ENCODE data around the gene SOX18. TPM values are rescaled to one million over a fixed set of nuclear protein-coding genes. Genes with fewer than 3 reads are reported as not detected.
A peak's percentile ranks its signal among the peaks of the same experiment; 100 is the strongest.

The SOX18 gene
- total and polyA plus RNA-seq, 7 experiments from 2014 or later: 0.20 to 1.7 TPM; not detected in 5

DNA sequence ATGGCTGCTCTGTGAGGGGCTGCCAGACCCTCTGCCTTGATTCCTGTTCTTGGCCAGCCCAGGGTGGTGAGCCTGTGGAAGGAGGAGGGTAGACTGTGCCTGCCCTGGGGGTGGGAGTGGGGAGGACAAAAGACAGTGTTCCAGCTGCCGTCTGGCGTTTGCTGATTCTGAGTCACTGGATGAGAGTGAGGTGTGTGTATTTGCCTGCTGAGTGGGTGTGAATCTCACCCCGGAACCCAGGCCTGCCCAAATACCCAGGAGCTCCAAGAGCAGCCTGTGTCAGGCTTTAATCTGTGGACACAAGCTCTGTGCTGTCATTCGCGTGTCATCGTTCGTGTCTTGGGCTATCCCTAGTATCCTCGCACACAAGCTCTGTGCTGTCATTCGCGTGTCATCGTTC lies 37.4 kb upstream of the SOX18 start:
- ChIA-PET CTCF (no interaction called here), POLR2A (no interaction called here)
- peaks cover 9 to 20% of the 10 kb centered on the region in 2 donors for H3K4me1 ChIP-seq (ENCODE audit: control insufficient read depth in 2 of 2, insufficient read depth in 2 of 2, low read length in 2 of 2)
- H3K27ac Mint-ChIP-seq: peak overlapping the region in 1 of 9 donors; percentile 25
- peaks cover 0 to 20% (median 5%) of the 10 kb centered on the region in 11 donors for H3K9me3 Mint-ChIP-seq
- no peaks in the 10 kb centered on the region for H3K27me3 ChIP-seq (ENCODE audit: control insufficient read depth in 2 of 2, insufficient read depth in 2 of 2, low read length in 2 of 2)
- no peaks in the 10 kb centered on the region for H3K36me3 ChIP-seq (ENCODE audit: control insufficient read depth in 2 of 3, insufficient read depth in 3 of 3, low read length in 3 of 3)
- H3K4me1 Mint-ChIP-seq: peaks cover 13 to 25% (median 19%) of the 10 kb centered on the region in 7 donors
- H3K9me3 ChIP-seq (ENCODE audit: control insufficient read depth in 2 of 3, low read length in 3 of 3): peaks cover 0 to 8% (median 0%) of the 10 kb centered on the region in 3 experiments
- H3K27ac ChIP-seq (ENCODE audit: low read depth, low read length): no peak overlapping the region
- intact Hi-C loops (cut with micrococcal nuclease): no loop called here
- peaks cover 0 to 2% (median 0%) of the 10 kb centered on the region in 5 donors for H3K36me3 Mint-ChIP-seq
- peaks cover 0 to 43% (median 0%) of the 10 kb centered on the region in 5 donors for H3K27me3 Mint-ChIP-seq
- no peak overlapping the region for H3K4me3 ChIP-seq (ENCODE audit: low read length)
- DNase-seq (no peak), ATAC-seq (no peak)
- no peak overlapping the region for H3K4me3 Mint-ChIP-seq

DNA sequence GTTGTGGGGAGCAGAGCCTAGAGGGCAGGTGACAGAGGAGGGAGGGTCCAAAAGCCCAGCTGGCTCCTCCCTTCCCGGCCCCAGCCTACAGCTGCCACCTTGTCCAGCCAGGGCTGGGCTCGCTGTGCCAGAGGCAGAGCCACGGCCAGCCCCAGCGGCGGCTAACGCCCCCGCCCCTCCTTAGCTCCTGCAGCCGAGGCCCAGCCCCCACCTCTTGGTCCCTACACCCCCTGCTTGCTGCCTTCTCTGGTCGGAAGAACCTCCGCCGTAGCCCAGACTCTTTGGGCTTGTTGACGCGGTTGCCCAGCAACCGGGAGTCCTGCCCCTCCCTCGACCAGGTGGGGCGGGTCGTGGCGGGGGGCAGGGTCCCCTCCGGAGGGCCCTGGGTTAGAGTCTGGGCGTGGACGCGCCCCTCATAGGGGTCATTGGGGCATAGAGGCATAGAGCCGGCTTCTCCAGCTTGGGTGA lies 35.3 kb upstream of the SOX18 start:
- Mint-ChIP-seq H3K4me3 (peak overlapping the region; percentile 81 to 96 (median 90)), H3K4me1 (peaks cover 22 to 38% (median 32%) of the 10 kb centered on the region in 7 donors), H3K36me3 (peaks cover 0 to 2% (median 0%) of the 10 kb centered on the region in 5 donors), H3K27ac (peak overlapping the region in 2 of 9 donors; percentile 59 to 67), H3K9me3 (peaks cover 0 to 20% (median 5%) of the 10 kb centered on the region in 11 donors), H3K27me3 (peaks cover 0 to 46% (median 0%) of the 10 kb centered on the region in 5 donors)
- intact Hi-C loops (cut with micrococcal nuclease): loop anchor here in 1 of 2 donors (5.0 kb wide), 1 partner anchor 173 kb away; the partner anchor contains the start of gene PCMTD2
- H3K27me3 ChIP-seq (ENCODE audit: control insufficient read depth in 2 of 2, insufficient read depth in 2 of 2, low read length in 2 of 2): no peaks in the 10 kb centered on the region
- ChIA-PET POLR2A (interaction anchor here (1.6 kb wide), 1 partner anchor 15 kb away, joined by 9 read pairs; no protein-coding TSS in a partner anchor), CTCF (interaction anchor here (1.2 to 3.0 kb wide), 4 partner anchors 13 to 47 kb away, joined by 3 to 55 read pairs (median 4); no protein-coding TSS in a partner anchor)
- no peak overlapping the region for H3K27ac ChIP-seq (ENCODE audit: low read depth, low read length)
- H3K4me3 ChIP-seq (ENCODE audit: low read length): no peak overlapping the region
- H3K9me3 ChIP-seq (ENCODE audit: control insufficient read depth in 2 of 3, low read length in 3 of 3): peaks cover 0 to 8% (median 0%) of the 10 kb centered on the region in 3 experiments
- peaks cover 9 to 23% of the 10 kb centered on the region in 2 donors for H3K4me1 ChIP-seq (ENCODE audit: control insufficient read depth in 2 of 2, insufficient read depth in 2 of 2, low read length in 2 of 2)
- ATAC-seq: no peak
- DNase-seq: no peak
- H3K36me3 ChIP-seq (ENCODE audit: control insufficient read depth in 2 of 3, insufficient read depth in 3 of 3, low read length in 3 of 3): no peaks in the 10 kb centered on the region

DNA sequence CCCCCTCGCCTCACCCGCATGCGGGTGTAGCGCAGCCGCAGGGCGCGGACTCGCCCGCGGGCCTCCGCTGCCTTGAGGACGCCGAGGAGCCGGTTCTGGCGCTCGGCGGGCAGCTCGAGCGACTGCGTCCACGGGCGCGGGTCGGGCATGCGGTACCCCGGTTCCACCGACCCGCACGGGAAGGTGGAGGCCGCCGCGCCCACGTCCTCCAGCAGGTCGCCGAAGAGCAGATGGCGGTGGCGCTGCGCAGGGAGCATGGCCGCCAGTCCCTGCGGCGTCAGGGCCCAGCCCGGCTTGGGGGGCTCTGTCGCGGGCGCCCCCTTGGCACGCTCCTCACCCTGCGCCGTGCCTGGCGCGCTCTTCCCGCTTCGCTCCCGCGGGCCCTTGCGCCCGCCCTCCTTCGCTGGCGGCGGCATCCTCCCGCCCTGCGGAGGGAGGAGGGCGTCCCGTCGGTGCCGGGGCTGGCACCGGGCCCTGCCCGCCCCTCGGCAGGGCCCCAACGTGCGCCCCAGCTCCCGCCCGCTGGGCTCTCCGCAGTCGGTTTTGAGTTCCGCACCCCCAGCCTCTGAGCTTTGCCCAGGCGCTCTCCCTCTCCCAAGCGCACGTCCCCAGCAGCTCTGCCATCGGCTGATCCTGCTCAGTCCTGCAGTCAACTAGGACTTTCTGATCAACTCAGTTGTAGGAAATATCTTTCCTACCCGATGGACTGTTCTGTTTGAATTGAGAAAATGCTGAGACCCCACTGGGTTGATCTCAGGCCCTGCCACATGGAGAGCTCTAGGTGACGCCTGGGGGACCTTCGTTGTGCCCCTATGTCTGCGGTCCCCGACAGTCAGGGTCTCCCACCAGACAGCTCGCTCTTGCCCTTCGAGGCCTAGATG lies 34.6 kb upstream of the SOX18 start, which contains the start of gene LKAAEAR1:
TSS of gene LKAAEAR1 (minus strand) at position 595 of the 881 bp plus-strand sequence. CDS start at position 416, 179 bp downstream.
- peaks cover 0 to 3% (median 0%) of the 10 kb centered on the region in 5 donors for H3K36me3 Mint-ChIP-seq
- H3K36me3 ChIP-seq (ENCODE audit: control insufficient read depth in 2 of 3, insufficient read depth in 3 of 3, low read length in 3 of 3): peaks cover 0 to 4% (median 0%) of the 10 kb centered on the region in 3 experiments
- POLR2A ChIA-PET: interaction anchor here (0.7 to 2.5 kb wide), 3 partner anchors 12 to 36 kb away, joined by 3 to 11 read pairs (median 9); no protein-coding TSS in a partner anchor
- peak within 1 kb of the TSS; percentile 81 to 96 (median 90) for H3K4me3 Mint-ChIP-seq
- peak within 1 kb of the TSS; percentile 47 for H3K4me3 ChIP-seq (ENCODE audit: low read length)
- intact Hi-C loops (cut with micrococcal nuclease): loop anchor here (1.0 to 5.0 kb wide), 4 partner anchors 19 to 173 kb away; partner anchors contain the start of gene PCMTD2 (in 1 of the 2)
- H3K4me1 Mint-ChIP-seq: peaks cover 22 to 38% (median 32%) of the 10 kb centered on the region in 7 donors
- H3K27ac Mint-ChIP-seq: peak within 1 kb of the TSS in 6 of 9 donors; percentile 22 to 89 (median 63)
- peaks cover 0 to 46% (median 0%) of the 10 kb centered on the region in 5 donors for H3K27me3 Mint-ChIP-seq
- no peak for DNase-seq
- peaks cover 0 to 20% (median 5%) of the 10 kb centered on the region in 11 donors for H3K9me3 Mint-ChIP-seq
- no peaks in the 10 kb centered on the region for H3K27me3 ChIP-seq (ENCODE audit: control insufficient read depth in 2 of 2, insufficient read depth in 2 of 2, low read length in 2 of 2)
- H3K4me1 ChIP-seq (ENCODE audit: control insufficient read depth in 2 of 2, insufficient read depth in 2 of 2, low read length in 2 of 2): peaks cover 9 to 23% of the 10 kb centered on the region in 2 donors
- no peak for ATAC-seq
- peaks cover 0 to 8% (median 0%) of the 10 kb centered on the region in 3 experiments for H3K9me3 ChIP-seq (ENCODE audit: control insufficient read depth in 2 of 3, low read length in 3 of 3)
- CTCF ChIA-PET: interaction anchor here (1.1 to 3.0 kb wide), 6 partner anchors 12 to 587 kb away, joined by 3 to 55 read pairs (median 4); partner anchors contain the start of gene PRPF6
- H3K27ac ChIP-seq (ENCODE audit: low read depth, low read length): no peak within 1 kb of the TSS

DNA sequence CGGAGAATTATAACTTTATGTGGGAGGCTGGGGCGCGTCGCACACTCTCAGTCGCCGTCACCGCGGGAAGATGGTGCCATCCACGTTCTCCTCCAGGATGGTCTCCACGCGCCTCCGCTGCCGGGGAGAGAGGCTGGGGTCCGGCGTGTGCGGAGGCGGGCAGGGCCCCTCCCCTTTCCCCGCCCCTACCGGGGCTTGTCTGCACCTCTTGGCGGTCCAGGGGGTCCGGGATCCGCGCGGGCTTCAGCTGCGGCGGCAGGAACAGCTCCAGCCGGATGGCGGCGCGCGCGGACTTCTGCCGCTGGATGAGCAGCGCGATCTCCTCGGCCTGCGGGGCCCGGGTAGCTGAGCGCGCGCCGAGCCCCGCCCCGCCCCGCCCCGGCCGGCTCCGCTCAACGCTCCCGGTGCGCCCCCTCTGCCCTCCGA lies 34.0 kb upstream of the SOX18 start:
- H3K27me3 Mint-ChIP-seq: peaks cover 0 to 41% (median 0%) of the 10 kb centered on the region in 5 donors
- Histone ChIP-seq H3K27ac (ENCODE audit: low read depth, low read length) (no peak overlapping the region), H3K4me3 (ENCODE audit: low read length) (peak overlapping the region; percentile 47), H3K27me3 (ENCODE audit: control insufficient read depth in 2 of 2, insufficient read depth in 2 of 2, low read length in 2 of 2) (no peaks in the 10 kb centered on the region), H3K4me1 (ENCODE audit: control insufficient read depth in 2 of 2, insufficient read depth in 2 of 2, low read length in 2 of 2) (peaks cover 9 to 23% of the 10 kb centered on the region in 2 donors), H3K36me3 (ENCODE audit: control insufficient read depth in 2 of 3, insufficient read depth in 3 of 3, low read length in 3 of 3) (peaks cover 0 to 5% (median 0%) of the 10 kb centered on the region in 3 experiments), H3K9me3 (ENCODE audit: control insufficient read depth in 2 of 3, low read length in 3 of 3) (peaks cover 0 to 8% (median 0%) of the 10 kb centered on the region in 3 experiments)
- peaks cover 0 to 5% (median 0%) of the 10 kb centered on the region in 5 donors for H3K36me3 Mint-ChIP-seq
- peaks cover 0 to 19% (median 5%) of the 10 kb centered on the region in 11 donors for H3K9me3 Mint-ChIP-seq
- ATAC-seq (peak; percentile 51), DNase-seq (peak in 8 of 9 donors; percentile 45 to 79 (median 55))
- peak overlapping the region; percentile 66 to 81 (median 76) for H3K4me3 Mint-ChIP-seq
- POLR2A ChIA-PET: interaction anchor here (0.7 to 2.5 kb wide), 3 partner anchors 12 to 37 kb away, joined by 3 to 11 read pairs (median 9); no protein-coding TSS in a partner anchor
- peak overlapping the region in 3 of 9 donors; percentile 17 to 48 (median 22) for H3K27ac Mint-ChIP-seq
- H3K4me1 Mint-ChIP-seq: peaks cover 22 to 38% (median 32%) of the 10 kb centered on the region in 7 donors
- intact Hi-C loops (cut with micrococcal nuclease): loop anchor here (1.0 to 5.0 kb wide), 4 partner anchors 19 to 174 kb away; partner anchors contain the start of gene PCMTD2 (in 1 of the 2)
- CTCF ChIA-PET: interaction anchor here (1.1 to 3.0 kb wide), 5 partner anchors 33 to 586 kb away, joined by 3 to 55 read pairs (median 3); partner anchors contain the start of gene PRPF6

DNA sequence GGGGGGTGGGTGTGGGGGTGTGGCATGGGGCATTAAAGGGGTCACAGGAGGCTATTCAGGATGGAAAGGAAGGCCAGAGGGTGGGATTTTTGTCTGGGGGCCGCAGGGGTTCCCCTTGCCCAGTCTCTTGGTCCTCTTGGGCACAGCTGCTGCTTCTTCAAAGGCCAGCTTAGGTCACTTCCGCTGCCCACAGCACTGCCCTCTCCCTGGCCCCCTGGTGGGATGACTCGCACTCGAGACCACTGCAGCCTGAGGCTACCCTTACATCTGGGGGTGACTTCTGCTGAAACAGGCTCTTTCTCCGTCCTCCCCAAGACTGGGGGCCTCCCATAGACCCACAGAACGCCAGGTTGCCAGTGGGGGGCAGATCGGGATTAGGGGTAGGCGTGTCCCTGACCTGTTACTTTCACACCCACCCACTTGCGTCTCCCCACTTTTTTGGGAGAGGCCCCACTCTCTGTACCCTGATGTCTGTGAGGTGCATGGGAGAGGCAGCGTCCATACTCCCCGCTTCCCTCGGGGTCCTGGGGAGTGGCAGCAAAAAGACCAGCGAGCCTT lies 33.5 kb upstream of the SOX18 start:
- peak overlapping the region; percentile 66 to 81 (median 76) for H3K4me3 Mint-ChIP-seq
- H3K27ac Mint-ChIP-seq: peak overlapping the region in 3 of 9 donors; percentile 17 to 48 (median 22)
- CTCF ChIA-PET: interaction anchor here (1.1 to 3.0 kb wide), 3 partner anchors 37 to 586 kb away, joined by 3 to 55 read pairs (median 4); partner anchors contain the start of gene PRPF6
- peak overlapping the region; percentile 47 for H3K4me3 ChIP-seq (ENCODE audit: low read length)
- H3K9me3 ChIP-seq (ENCODE audit: control insufficient read depth in 2 of 3, low read length in 3 of 3): peaks cover 0 to 5% (median 0%) of the 10 kb centered on the region in 3 experiments
- peaks cover 0 to 4% (median 0%) of the 10 kb centered on the region in 5 donors for H3K36me3 Mint-ChIP-seq
- no peaks in the 10 kb centered on the region for H3K27me3 ChIP-seq (ENCODE audit: control insufficient read depth in 2 of 2, insufficient read depth in 2 of 2, low read length in 2 of 2)
- H3K4me1 ChIP-seq (ENCODE audit: control insufficient read depth in 2 of 2, insufficient read depth in 2 of 2, low read length in 2 of 2): peaks cover 9 to 23% of the 10 kb centered on the region in 2 donors
- POLR2A ChIA-PET: interaction anchor here (2.5 kb wide), 1 partner anchor 37 kb away, joined by 11 read pairs; no protein-coding TSS in a partner anchor
- no peak for ATAC-seq
- intact Hi-C loops (cut with micrococcal nuclease): loop anchor here (1.0 to 5.0 kb wide), 4 partner anchors 20 to 174 kb away; partner anchors contain the start of gene PCMTD2 (in 1 of the 2)
- H3K27ac ChIP-seq (ENCODE audit: low read depth, low read length): no peak overlapping the region
- DNase-seq: no peak
- peaks cover 0 to 14% (median 3%) of the 10 kb centered on the region in 11 donors for H3K9me3 Mint-ChIP-seq
- peaks cover 0 to 39% (median 0%) of the 10 kb centered on the region in 5 donors for H3K27me3 Mint-ChIP-seq
- peaks cover 0 to 5% (median 0%) of the 10 kb centered on the region in 3 experiments for H3K36me3 ChIP-seq (ENCODE audit: control insufficient read depth in 2 of 3, insufficient read depth in 3 of 3, low read length in 3 of 3)
- peaks cover 22 to 40% (median 33%) of the 10 kb centered on the region in 7 donors for H3K4me1 Mint-ChIP-seq

Measured in naive thymus-derived CD4-positive, alpha-beta T cell (primary cell).